SIG-M5 treated with dmso at 0.1 percent for 504 hours (cell line): ENCODE results near the gene GPX1.
A peak's percentile ranks its signal among the peaks of the same experiment; 100 is the strongest.
"Not testable (repeated sequence)": the region's sequence is repeated elsewhere in the genome, so short reads cannot be mapped to it uniquely, and the experiment has no call there.

Source experiments
- DNase-seq: peaks from one replicate; lab custom pipeline; 2025; ENCODE audit not compliant: unreplicated experiment; lab: John Stamatoyannopoulos, UW

Gene GPX1

DNA sequence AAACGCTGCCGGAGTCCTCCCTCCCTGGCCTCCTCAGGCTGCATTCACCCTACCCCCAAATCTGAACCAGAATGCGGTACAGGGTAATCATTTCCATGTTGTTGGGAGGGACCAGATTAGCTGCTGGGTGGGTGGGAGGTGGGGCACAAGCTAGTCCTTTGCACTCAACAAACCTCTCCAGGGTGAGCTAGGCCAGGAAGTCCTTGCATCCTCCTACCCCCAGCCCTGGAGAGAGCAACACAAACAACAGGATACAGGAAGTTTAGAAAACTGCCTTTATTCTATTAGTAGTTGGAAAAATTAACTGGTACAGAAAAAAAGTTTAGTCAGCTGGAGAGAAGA is 702 bp upstream of the GPX1 start:
- DNase-seq, result peak; percentile 63

DNA sequence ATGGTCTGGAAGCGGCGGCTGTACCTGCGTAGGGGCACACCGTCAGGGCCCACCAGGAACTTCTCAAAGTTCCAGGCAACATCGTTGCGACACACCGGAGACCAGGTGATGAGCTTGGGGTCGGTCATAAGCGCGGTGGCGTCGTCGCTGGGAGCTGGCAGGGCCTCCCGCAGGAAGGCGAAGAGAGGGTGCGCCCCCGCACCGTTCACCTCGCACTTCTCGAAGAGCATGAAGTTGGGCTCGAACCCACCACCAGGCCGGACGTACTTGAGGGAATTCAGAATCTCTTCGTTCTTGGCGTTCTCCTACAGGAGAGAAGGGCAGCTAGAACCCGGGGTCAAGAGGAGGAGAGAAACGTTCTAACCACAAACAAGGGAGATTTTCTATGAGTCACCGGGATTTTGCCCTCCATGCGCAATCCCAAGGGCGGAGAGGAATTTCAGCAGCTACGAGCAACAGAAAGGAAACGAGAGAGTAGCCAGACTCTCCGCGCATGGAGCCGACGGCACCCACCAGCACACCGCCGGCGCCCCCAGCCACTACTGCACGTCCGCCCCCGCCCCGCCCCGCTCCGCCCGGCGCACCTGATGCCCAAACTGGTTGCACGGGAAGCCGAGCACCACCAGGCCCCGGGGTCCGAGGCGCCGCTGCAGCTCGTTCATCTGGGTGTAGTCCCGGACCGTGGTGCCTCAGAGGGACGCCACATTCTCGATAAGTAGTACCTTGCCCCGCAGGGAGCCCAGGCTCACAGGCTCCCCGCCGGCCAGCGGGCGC is 523 bp downstream of the GPX1 start:
- peak; percentile 35 for DNase-seq

DNA sequence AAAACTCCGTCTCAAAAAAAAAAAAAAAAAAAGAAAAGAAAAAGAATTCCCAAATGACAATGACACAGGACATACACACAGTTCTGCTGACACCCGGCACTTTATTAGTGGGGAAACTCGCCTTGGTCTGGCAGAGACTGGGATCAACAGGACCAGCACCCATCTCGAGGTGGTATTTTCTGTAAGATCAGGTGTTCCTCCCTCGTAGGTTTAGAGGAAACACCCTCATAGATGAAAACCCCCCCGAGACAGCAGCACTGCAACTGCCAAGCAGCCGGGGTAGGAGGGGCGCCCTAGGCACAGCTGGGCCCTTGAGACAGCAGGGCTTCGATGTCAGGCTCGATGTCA is 1.1 kb downstream of the GPX1 start:
- DNase-seq, result not testable (repeated sequence)

DNA sequence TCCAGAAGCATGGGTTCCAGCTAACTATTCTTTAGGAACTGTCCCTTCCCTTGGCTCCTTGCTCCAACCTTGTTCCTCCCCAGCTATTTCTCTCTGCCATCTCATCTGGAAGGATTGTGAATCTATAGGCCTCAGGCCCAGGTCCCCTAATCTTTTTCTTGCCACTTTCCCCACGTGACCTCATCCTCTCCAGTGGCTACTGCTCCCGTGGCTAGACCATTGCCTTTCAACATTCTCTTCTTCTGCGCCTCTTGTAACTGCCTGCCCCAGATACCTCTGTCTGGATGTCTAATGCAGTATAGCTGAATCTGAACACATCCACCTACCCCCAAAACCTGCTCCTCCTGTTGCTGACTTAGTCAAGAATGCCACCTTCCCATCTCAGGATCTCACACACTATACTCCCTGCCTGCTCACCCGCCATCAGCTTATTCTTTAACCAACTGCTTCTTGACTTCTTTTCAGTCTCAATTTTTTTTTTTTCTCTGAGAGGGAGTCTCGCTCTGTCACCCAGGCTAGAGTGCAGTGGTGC is 5.2 kb downstream of the GPX1 start:
- DNase-seq, result peak; percentile 40

DNA sequence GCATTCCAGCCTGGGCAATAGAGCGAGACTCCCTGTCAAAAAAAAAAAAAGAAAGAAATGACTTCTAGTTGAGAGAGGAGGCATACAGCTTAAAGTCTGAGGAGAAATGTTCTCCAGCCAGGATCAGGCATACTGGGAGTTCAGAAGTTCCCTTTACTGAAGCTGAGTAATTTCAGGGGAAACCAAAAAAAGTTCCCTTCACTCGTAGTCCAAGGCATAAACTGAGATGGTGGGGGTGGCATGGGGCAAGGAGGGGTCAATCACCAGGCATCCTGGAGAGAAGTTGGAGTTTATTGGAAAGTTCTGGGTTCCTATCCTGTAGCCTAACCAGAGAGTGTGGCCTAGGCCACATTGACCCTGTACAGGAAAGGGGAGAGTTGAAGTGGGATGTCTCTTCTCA is 5.9 kb downstream of the GPX1 start:
- no peak for DNase-seq

DNA sequence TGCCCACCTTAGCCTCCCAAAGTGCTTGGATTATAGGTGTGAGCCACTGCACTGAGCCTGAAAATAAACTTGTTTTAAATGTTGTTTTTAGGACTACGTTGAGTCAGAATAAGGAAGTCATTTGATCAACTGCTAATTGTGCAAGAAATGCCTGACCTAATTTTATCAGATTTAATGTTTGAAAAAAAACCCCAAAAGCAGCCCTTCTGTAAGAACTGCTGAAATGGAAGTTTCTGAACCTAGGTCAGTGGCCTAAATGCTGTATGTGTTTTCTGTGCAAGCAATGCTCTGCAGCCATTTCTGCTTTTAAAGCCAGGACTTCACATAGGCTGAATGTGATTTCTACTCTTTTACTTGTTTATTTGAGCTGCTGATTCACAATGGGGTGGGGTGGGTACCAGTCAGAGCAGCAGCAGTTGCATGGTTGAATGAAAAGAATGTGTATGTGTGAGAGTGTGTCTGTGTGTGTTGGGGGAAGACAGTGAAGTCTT is 6.6 kb downstream of the GPX1 start:
- peak; percentile 84 for DNase-seq

DNA sequence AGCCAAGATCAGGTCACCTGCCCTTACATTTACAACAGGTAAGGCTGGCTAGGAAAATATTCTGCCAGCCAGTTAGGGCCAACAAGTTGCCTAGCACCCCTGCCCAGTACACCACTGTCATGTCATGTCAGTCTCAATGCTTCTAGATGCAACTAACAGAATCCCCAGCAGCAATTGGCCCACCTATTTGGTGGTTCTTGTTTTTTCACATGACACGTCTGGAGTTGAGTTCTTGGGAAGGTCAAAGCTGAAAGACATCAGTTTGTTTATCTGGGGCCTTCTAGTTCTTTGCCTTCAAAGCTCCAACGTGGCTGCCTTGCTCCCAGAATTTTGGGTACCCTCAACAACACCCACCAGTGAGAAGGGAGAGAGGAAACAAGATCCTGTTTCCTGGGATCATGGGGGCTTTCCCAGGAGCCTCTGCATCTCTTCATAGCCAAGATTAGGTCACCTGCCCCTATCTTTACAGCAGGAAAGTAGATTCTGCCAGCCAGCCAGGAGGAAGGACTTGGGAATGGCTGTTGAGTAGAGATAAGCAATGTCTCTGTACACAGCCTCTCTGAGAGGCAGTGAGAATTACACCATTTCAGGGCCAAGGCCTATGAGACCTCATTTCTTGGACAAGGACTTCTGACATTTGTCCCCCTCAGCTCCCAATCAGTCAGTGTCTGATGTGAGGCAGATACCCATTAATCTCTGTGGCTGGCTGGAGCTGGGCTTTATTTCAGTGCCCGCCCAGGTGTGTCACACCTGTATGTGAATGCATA is 8.6 kb downstream of the GPX1 start:
- DNase-seq, result no peak

DNA sequence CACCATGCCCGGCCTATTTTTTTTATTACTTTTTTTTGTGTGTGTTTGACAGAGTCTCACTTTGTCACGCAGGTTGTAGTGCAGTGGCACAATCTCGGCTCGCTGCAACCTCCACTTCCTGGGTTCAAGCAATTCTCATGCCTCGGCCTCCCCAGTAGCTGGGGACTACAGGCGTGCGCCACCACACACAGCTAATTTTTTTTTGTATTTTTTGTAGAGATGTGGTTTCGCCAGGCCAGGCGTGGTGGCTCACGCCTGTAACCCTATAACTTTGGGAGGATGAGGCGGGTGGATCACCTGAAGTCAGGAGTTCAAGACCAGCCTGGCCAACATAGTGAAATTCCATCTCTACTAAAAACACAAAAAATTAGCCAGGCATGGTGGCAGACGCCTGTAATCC is 9.8 kb downstream of the GPX1 start:
- not testable (repeated sequence) for DNase-seq

DNA sequence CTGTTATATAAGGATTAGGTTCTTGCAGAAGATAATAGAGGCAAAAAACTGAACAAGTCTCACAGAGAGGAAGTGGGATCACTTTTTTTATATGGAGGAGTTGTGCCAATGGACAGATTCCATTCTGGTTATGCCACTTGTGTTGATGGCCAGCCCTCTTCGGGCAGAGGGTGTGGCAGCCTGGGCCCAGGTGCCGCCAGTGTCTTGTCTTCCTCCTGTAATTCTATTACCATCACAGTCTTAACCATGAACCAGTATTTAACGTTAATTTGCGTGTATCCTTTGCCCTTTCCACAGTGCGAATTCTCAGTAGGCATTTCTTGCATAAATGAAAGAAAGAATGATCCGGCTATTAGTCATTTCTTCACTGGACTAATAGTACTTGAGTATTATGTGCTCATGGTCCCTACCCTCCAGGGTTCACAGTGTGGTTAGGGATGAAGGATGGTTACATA is 11.3 kb downstream of the GPX1 start:
- peak; percentile 35 for DNase-seq

DNA sequence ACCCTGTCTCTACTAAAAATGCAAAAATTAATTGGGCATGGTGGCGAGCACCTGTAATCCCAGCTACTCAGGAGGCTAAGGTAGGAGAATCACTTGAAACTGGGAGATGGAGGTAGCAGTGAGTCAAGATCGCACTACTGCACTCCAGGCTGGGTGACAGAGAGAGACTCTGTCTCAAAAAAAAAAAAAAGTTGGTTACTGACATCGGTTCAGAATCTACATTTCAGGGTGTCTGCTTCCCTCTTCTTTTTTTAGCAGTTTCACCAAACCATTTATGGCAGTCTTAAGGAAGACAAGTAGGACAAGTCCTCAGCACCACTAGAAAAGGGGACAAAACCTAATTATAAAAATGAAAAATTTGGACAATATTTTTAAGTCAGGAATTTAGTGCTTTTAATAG is 15.0 kb downstream of the GPX1 start:
- DNase-seq, result peak; percentile 95

DNA sequence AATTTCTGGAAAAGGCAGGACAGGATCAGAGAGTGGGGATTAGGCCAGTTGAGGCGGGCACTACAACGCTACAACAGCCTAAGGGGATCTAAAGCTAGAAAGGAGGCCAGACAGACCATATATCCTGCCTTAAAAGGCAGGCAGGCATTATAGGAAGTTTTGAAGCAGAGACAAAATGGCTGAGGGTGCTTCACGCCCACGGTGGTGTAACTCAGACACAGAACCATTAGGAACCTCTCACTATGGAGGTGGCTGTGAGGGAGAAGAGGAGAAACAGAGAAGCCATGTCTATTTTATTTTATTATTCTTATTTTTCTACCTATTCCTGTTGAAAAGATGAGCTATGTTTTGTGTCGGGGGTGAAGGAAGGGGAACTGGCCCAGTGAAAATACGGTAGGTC is 16.2 kb downstream of the GPX1 start:
- no peak for DNase-seq

DNA sequence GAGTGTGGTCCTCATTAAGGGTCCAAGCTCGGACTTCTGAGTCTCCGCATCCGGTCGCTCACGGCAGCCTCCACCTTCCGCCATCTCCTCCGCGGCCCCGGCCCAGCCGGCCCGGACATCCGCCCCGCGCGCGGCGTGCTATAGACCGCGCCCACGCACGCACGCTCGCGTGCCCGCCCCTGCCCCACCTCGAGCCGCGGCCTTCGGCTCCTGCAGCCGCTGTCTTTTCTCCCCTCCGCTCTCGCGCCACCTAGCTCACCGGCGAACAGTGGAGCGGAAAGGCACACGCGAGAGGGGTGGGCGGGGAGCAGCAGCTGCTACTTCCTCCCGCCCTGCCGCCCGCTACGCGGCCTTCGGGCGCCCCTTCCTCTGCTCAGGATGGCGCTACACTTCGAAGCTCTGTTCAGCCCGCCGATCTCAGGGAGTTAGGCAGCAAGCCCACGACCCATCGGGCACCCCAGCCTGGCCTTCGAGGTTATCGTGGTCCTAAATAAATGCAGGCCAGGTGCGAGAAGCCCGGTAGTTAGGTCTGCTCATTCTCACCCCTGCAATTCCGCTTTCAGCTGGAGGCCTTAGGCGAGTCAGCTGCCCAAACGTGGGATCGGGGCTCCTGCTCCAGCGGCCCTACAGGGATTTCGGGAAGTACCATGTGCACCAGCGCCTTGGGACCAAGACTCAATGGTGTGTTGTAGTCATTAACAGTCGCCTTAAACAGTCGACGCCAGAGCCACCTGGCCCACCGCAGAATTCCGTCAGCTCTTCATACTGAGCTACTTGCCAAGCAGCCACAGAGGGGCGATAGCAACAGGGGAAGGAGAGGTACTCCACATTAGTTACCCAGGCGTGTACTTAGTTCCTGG is 18.0 kb downstream of the GPX1 start, which contains the start of gene USP4:
Gene USP4, minus strand, starts transcription at position 113 of the 860 bp plus-strand sequence. Its CDS starts 29 bp downstream, at position 84.
- DNase-seq, result peak; percentile 95

DNA sequence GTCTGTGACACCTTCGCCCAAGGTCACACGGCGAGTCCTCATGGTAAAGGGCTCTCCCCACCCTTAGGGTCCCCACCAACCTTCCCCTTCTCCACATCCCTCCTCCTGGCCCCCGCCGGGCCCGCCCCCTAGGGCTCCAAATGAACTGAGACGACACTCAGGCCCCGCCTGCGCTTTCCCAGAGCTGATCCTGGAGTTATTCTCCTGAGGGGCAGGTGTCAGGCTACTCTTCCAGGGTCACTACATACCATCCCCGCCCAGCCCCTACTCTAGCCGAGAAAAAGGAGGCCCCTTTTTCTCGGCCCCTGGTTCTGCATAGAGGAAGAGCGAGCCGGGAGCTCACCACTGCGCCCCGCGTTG is 18.6 kb downstream of the GPX1 start:
- no peak for DNase-seq

DNA sequence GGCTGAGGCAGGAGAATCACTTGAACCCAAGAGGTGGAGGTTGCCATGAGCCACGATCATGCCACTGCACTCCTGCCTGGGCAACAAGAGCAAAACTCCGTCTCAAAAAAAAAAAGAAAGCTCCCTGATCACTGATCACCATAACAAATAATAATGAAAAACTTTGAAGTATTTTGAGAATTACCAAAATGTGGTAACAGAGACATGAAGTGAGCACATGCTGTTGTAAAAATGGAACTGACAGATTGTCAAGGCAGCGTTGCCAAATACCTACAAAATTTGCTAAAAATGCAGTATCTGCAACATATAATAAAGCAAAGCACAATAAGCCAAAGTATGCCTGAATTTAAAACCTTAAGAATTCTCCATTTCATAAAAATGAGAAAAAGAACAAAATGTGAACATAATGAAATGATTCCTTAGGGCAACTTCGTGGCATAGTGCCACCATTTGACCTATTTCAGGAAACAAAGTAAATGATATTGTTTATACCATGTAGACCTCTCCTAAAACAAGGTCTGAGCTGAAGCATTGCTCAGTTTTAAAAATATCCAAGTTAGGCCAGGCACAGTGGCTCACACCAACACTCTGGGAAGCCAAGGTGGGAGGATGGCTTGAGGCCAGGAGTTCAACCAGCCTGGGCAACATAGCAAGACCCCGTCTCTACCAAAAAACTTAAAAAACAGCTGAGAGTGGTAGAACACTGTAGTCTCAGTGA is 24.1 kb downstream of the GPX1 start:
- DNase-seq, result no peak

DNA sequence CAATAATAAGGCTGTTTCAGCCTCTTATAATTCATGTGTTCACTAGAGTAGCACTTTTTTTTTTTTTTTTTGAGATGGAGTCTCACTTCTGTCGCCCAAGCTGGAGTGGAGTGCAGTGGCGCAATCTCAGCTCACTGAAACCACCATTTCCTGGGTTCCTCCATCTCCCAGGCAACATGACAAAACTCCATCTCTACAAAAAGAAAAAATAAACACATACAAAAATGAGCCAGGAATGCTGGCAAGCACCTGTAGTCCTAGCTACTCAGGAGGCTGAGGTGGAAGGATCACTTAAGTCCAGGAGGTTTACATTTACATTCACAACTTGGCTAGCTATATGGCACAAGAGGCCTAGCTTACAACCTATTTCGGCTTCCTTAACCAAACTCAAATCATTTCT is 25.1 kb downstream of the GPX1 start:
- peak; percentile 67 for DNase-seq

DNA sequence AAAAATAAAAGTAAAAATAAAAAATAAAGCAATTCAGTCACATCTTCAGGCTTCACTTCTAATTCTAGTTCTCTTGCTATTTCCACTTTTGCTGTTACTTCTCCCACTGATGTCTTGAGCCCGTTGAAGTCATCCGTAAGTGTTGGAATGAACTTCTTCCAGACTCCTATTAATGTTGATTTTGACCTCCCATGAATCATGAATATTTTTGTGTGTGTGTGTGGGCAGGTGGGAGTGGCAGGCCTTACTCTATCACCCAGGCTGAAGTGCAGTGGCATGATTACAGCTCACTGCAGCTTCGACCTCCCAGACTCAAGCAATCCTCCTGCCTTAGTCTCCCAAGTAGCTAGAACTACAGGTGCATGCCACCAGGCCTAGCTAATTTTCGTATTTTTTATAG is 29.0 kb downstream of the GPX1 start:
- DNase-seq, result no peak

DNA sequence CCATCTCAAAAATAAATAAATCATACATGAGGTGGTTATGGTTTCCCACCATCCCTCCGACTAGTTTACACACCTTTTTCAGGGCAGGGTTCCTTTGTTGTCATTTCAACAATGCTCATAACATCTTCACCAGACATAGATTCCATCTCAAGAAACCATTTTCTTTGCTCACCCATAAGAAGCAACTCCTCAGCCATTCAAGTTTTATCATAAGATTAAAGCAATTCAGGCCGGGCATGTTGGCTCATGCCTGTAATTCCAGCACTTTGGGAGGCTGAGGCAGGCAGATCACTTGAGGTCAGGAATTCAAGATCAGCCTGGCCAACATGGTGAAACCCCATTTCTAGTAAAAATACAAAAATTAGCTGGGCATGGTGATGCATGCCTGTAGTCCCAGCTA is 29.8 kb downstream of the GPX1 start:
- DNase-seq, result not testable (repeated sequence)

DNA sequence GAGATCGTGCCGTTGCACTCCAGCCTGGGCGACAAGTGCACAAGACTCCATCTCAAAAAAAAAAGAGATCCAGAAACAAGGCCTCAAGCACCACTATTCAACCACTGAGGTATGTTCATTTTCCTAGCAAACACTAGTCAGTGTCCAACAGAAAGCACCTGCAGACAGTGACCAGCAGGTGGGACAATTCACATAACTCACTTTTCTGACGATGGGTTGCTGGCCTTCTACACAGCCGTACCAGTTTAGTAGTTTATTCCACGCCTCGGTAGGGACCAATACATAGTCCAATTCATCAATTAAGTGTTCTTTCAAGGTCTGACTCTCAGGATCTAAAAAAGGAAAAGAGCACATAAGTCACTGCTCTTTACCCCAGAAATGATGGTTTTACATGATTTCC is 30.7 kb downstream of the GPX1 start:
- no peak for DNase-seq

DNA sequence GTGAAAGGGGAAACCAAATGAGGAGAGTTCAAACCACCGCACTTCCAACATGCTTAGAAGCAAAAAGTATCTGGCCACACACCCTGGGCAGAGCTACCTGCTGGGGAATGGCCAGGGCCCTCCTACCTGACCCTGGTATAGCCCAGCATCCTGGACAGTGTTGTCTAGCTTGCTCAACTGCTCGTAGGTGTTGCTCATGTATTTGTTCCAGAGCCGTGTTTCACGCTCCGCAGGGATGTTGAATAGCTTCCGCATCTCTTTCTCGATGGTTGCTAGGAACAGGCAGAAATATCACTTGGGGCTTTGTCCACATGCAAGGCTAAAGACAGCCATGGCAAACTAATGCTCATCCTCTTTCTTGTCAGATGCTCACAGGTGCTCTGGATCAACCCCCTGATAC is 33.4 kb downstream of the GPX1 start:
- no peak for DNase-seq

DNA sequence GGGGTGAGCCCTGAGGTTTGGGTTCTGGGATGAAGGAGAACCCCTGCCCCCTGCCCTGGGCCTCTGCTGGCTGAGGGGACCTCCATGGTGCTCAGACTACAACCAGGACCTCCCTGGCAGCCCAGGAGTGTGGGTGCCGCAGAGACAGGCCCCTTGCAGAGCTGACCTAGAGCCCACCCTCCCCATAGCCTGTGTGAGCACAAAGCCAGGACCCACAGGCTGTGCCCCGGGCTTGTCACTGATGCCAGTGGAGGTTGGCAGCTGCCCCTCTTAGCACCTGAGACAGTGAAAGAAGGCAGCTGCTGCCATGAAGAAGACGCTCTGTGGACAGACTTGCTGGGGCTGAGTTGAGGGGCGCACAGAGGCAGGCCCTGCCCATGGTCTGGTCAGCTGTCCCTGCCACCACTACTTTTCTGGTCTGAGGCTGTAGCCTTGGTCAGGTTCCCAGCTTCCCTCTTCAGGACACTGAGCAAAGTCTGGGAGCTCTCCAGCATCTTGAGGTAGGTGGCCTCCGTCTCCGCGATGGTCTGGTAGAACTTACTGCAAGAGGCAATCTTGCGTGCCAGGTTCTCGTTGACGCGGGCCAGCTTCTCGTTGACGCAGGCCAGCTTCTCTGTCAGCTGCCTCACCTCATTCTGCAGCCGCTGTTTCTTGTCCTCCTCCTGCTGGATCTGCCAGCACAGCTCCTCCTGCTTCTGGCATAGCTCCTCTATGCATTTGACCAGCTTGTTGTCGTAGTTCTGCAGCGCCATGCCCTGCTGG is 41.3 kb downstream of the GPX1 start:
- DNase-seq, result no peak
